ENCODE measurements around the gene PHACTR1. TPM values are rescaled to one million over a fixed set of nuclear protein-coding genes. Genes with fewer than 3 reads are reported as not detected.

Gene PHACTR1
- polyA plus RNA-seq, 3 donors, result 6.1 to 26.9 (median 7.6) TPM

- Histone ChIP-seq H3K4me1 (ENCODE audit: control insufficient read depth in 1 of 2, insufficient read depth in 2 of 2, low read length in 2 of 2) (no peaks in the 10 kb centered on the region), H3K4me2 (replicated peaks; ENCODE audit: extremely low read depth, low read length, poor library complexity, severe bottlenecking) (no peak overlapping the region), H3K9me3 (replicated peaks in 1 of 2; ENCODE audit: control insufficient read depth in 1 of 2, insufficient read depth in 1 of 2, low read length in 2 of 2) (no peaks in the 10 kb centered on the region), H2AFZ (ENCODE audit: insufficient read depth, low read depth, low read length, poor library complexity, severe bottlenecking) (no peak overlapping the region), H4K20me1 (ENCODE audit: insufficient read depth, low read length) (no peaks in the 10 kb centered on the region), H3K36me3 (replicated peaks in 1 of 2; ENCODE audit: control insufficient read depth in 1 of 2, insufficient read depth in 2 of 2, low read length in 2 of 2) (no peaks in the 10 kb centered on the region), H3K27ac (ENCODE audit: low read depth in 1 of 2, low read length in 2 of 2) (no peak overlapping the region), H3K79me2 (ENCODE audit: insufficient read depth, low read length) (no peaks in the 10 kb centered on the region), H3K9ac (ENCODE audit: insufficient read depth, low read length, poor library complexity, severe bottlenecking) (no peak overlapping the region), H3K4me3 (replicated peaks in 1 of 3; ENCODE audit: low read depth in 2 of 3, low read length in 3 of 3) (no peak overlapping the region), H3K27me3 (ENCODE audit: control insufficient read depth in 2 of 2, insufficient read depth in 2 of 2, low read length in 2 of 2) (no peaks in the 10 kb centered on the region)
- 87% methylated on average over 10 of the region's 13 CpGs for WGBS (ENCODE audit: insufficient coverage)
- peaks cover 0 to 5% (median 0%) of the 10 kb centered on the region in 7 donors for H3K9me3 Mint-ChIP-seq
- no peak overlapping the region for H3K4me3 Mint-ChIP-seq
- H3K27ac Mint-ChIP-seq, result no peak overlapping the region
- no peaks in the 10 kb centered on the region for H3K36me3 Mint-ChIP-seq
- no peaks in the 10 kb centered on the region for H3K4me1 Mint-ChIP-seq
- peaks cover 0 to 7% (median 2%) of the 10 kb centered on the region in 3 donors for H3K27me3 Mint-ChIP-seq (ENCODE audit: low read depth in 3 of 3)
- no peak for DNase-seq
- TF ChIP-seq CTCF (IDR thresholded peaks at IDR 0.05), result no peak
- intact Hi-C loops (cut with micrococcal nuclease), result no loop called here
Observed at GRCh38 chr6:12848964-12849808, 132.6 kb downstream of the PHACTR1 start.

- Histone ChIP-seq H3K9me3 (replicated peaks in 1 of 2; ENCODE audit: control insufficient read depth in 1 of 2, insufficient read depth in 1 of 2, low read length in 2 of 2) (no peaks in the 10 kb centered on the region), H3K79me2 (ENCODE audit: insufficient read depth, low read length) (no peaks in the 10 kb centered on the region), H3K4me3 (replicated peaks in 1 of 3; ENCODE audit: low read depth in 2 of 3, low read length in 3 of 3) (no peak overlapping the region), H3K27me3 (ENCODE audit: control insufficient read depth in 2 of 2, insufficient read depth in 2 of 2, low read length in 2 of 2) (no peaks in the 10 kb centered on the region), H3K4me2 (replicated peaks; ENCODE audit: extremely low read depth, low read length, poor library complexity, severe bottlenecking) (no peak overlapping the region), H3K27ac (ENCODE audit: low read depth in 1 of 2, low read length in 2 of 2) (no peak overlapping the region), H2AFZ (ENCODE audit: insufficient read depth, low read depth, low read length, poor library complexity, severe bottlenecking) (no peak overlapping the region), H3K4me1 (ENCODE audit: control insufficient read depth in 1 of 2, insufficient read depth in 2 of 2, low read length in 2 of 2) (no peaks in the 10 kb centered on the region), H3K36me3 (replicated peaks in 1 of 2; ENCODE audit: control insufficient read depth in 1 of 2, insufficient read depth in 2 of 2, low read length in 2 of 2) (no peaks in the 10 kb centered on the region), H3K9ac (ENCODE audit: insufficient read depth, low read length, poor library complexity, severe bottlenecking) (no peak overlapping the region), H4K20me1 (ENCODE audit: insufficient read depth, low read length) (no peaks in the 10 kb centered on the region)
- 80% methylated on average over 1 of the region's 1 CpG for WGBS (ENCODE audit: insufficient coverage)
- intact Hi-C loops (cut with micrococcal nuclease), result no loop called here
- Mint-ChIP-seq H3K27me3 (ENCODE audit: low read depth in 3 of 3) (peaks cover 0 to 8% (median 2%) of the 10 kb centered on the region in 3 donors), H3K4me1 (no peaks in the 10 kb centered on the region), H3K27ac (no peak overlapping the region), H3K4me3 (no peak overlapping the region), H3K36me3 (no peaks in the 10 kb centered on the region), H3K9me3 (peaks cover 0 to 5% (median 0%) of the 10 kb centered on the region in 7 donors)
- no peak for DNase-seq
- no peak for TF ChIP-seq CTCF (IDR thresholded peaks at IDR 0.05)
Observed at GRCh38 chr6:12849809-12850198, 133.2 kb downstream of the PHACTR1 start.

Data from CD14-positive monocyte (primary cell).